Stimulated activated CD4-positive, alpha-beta T cell treated with anti-CD3 and anti-CD28 coated beads, Interleukin-1b, Interleukin-23, amount 100 ng/mL, for 4 hours (primary cell): ENCODE results near the gene PTPRN2.
"Not testable (repeated sequence)": the region's sequence is repeated elsewhere in the genome, so short reads cannot be mapped to it uniquely, and the experiment has no call there.

ENCODE experiments used
- DNase-seq, 2 donors: peaks; one replicate each; pipeline ENCODE4 v3.0.0-alpha.2; 2020; ENCODE audit warnings: low read depth in 2 of 2

PTPRN2 gene

DNA sequence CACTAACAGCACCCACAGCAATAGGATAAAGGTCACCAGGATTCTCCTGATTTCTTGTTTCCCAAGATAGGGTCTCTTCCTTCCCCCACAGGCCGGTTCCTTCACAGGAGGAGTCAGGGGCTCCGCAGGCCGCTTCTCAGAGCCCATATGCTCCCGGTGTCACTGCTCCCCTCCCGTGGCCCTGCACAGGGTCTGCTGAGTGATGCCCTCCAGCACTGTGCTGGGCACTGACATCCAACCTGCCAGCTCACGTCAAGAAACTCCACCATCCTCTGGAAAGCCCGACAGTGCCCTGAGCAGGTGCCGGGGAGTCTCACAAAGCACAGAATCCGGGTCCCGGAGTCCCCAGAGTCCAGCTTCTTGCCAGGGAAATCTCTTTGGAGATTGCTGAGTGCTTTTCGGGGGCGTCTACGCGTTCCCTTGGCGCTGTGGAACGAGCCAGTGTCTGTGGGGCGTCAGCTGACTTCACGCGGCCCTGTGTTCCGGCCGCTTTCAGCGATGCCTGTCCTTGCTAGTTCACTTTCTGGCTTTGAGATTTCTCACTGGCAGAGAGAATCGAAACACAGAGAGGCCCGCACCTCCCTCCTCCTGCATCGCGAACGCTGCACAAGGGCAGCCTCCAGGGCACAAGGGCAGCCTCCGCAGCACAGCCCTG, 683.3 kb downstream of the PTPRN2 start:
- no peak for DNase-seq

DNA sequence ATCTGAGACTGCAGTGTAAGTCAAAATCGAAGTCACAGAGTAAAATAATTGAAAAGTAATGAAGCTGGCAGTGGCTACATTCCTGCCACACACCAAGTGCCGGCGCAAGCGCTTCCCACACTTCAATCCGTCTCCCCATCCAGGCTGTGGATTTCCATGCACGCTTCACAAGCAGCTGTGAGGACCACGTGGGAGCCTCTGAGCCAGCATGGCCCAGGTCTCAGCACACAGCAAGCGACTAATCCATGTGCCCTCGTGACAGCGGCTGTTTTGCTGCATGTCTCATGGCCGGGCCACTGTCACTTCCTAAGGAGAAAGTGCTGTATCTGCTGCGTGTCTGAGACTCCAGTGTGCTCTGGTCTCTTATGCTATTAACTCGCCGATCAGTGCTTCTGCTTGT, 683.9 kb downstream of the PTPRN2 start:
- DNase-seq: no peak

DNA sequence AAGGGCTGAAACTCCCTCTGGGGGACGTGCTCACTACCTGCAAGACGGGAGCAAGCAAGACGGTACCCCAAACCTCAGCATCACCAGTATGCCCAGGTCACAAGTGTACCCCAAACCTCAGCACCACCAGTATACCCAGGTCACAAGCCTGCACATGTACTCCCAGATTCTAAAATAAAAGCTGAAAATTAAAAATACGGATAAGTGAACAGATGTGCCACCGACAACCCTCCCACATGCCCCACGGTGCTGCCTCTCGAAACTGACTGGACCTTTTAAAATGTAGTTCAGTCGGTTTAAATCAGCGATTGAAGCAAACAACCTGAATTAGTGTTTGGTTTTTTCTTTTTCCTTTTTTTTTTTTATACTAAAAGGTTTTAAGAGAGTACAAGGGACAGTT, 684.3 kb downstream of the PTPRN2 start:
- DNase-seq: no peak

DNA sequence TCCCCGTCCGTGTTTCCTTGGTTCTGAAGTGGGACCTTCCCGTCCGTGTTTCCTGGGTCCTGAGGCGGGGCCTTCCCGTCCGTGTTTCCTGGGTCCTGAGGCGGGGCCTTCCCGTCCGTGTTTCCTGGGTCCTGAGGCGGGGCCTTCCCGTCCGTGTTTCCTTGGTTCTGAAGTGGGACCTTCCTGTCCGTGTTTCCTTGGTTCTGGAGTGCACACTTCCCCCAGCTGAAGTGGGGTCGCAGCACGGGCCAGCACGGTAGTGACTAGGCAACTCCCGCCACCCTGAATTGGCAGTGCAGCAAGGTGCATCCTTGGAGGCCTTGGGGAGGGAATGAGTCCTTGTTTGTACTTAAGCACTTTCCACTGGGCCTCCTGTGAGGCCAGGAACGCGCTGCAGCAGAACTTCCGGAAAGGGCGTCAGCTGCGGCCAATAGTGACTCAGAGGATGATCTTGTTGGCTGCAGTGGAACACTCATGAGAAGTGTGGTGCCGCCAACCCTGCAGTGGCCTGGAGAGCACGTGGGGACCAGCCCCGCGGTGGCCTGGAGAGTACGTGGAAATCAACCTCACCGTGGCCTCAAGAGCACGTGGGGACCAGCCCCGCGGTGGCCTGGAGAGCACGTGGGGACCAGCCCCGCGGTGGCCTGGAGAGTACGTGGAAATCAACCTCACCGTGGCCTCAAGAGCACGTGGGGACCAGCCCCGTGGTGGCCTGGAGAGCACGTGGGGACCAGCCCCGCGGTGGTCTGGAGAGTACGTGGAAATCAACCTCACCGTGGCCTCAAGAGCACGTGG, 685.6 kb downstream of the PTPRN2 start:
- DNase-seq: not testable (repeated sequence)

DNA sequence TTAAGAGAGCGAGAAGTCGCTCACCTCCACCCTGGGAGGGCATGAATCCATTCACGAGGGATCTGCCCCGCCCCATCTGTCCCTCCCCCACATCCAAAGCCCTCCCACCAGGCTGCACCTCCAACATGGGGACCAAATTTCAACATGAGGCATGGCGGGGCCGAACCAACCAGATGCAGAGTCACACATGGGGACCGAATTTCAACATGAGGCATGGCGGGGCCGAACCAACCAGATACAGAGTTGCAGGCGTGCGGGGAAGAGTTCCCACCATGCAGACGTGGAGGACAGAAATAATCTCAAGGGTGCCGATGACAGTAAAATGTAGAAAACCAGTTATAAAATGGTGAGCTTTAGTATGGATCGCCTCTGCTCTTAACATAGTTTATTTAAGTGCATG, 686.5 kb downstream of the PTPRN2 start:
- no peak for DNase-seq

DNA sequence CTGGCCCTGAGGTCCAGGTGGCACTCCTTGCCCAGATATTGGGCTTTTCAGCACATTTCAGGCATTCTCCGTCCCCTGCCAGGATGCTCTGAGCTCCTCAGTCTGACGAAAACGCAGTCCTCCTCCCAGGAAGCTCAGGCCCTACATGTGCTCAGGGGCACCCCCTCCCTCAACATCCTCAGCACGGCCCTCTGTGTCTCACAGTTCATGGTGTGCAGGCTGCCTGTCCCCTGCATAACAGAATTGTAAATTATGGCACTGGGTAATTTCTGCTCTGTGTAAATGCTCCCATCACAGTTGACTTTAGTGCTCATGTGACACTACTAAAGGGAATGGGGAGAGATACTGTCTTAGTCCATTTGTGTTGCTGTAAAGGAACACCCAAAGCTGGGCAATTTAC, 687.1 kb downstream of the PTPRN2 start:
- DNase-seq: no peak

DNA sequence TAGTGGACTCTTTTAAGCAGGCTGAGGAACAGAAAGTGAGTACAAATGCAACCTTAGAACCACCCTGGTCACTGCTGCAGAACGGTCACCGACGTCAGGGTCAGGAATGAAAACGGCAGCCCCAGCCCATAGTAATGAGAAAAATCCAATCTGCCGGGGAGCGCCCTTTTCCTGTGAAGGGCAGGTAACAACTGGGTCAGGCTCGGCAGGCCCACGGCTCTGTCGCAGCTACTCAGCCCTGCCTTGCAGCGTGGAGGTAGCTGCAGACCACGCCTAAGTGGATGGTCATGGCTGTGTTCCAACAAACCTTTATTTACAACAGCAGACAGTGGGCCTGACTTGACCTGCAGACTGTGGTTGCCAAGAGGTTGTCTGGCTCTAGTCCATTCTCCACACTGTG, 687.6 kb downstream of the PTPRN2 start:
- DNase-seq: no peak

DNA sequence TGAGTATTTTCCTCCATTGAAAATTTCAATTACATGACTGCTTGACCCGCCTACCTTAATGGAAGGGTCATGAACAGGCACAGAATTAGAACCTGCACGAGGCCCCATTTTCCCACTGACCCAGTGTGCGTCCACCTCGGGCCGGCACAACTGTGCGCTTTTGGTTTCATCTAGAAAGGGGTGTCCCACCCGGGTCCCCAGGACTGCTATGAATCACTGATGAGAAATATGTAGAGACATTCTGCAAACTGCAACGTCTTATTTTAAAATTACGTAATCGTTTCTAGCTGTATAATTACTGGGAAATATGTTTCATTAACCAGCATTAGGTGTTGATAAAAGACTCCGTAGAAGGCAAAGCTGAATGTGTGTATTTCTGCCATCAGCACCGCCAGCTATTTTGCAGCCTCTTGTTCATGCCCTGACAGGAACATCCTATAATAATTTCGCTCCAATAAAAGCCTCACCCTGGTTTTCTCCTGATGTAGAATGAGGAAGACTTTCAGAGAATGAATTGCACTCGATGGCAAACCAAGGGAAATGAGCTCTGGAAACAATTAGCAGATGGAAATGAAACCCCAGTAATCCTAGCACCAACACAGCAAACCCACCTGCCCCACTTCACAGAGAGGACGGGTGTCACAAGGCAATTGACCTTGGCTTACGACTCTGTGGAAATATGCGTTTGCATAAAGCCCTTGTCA, 688.7 kb downstream of the PTPRN2 start:
- DNase-seq: no peak

DNA sequence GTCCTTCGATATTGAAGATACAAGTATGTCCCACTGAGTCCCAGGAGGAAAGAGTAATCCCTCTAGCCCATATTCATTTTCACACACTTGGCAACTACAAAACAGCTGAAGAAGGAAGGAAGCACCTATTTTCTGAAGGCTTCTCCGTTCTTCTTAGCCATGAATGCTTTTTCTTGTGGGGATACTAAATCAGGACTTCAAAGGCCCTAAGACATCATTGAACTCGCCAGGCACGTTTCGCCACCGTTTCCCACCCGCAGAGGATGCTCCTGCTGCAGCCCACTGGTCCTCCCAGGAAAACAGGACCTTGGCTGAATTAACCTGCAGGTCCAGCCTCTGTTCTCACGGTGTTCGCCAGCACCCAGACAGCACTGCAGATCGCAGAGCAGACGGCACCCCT, 689.4 kb downstream of the PTPRN2 start:
- DNase-seq: no peak

DNA sequence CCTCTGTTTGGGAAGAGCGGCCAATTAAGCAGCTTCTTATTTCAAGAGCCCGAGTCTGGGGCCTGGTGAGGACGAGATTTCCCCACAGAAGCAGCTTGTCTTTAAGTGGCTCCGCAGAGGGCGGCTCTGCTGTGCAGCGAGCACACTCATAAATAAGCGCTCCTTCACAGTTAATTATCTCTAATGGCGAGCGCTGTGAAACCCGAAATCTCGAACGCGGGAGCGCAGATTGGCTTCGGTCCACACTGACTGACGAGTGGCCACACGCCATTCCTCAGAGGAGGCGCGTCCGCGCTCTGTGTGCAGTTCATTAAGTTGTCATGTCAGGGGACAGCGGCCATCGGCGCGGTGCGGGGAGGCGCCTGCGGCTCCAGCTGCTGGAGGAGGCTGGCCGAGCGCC, 689.9 kb downstream of the PTPRN2 start:
- DNase-seq: no peak

DNA sequence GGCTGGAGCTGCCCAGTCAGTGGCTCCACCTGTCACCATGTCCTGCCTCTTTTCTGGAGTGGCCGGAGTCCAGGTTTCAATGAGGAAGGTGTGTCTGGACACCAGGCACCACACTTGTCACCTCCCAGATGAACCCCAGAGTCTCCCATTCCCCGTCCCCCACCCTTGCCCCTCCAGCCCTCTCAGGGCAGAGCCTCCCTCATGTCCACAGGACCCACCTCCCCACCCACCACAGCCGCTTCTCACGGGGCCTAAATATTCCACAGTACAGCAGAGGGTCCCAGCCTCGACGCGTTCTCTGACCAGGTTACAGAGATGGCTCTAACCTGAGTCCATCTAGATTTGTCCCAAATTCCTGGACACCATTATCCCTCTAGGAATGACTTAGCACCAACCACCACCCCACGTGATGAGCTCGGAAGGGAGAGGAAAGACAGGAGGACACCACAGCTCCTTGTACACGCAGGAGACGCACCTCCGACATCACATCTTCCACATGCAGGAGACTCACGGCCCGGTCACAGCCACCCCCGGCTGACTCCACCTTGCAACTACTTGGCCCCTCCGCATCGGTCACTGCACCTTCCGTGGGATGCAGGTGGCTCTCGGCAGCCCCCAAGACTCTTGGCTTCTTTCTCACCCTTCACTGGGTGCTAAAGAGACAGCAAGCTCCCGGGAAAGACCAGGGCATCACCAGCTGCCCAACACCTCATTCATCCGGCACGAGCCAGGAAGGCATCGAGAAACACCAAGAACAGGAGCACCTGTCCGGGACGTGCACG, 690.7 kb downstream of the PTPRN2 start:
- DNase-seq: no peak

DNA sequence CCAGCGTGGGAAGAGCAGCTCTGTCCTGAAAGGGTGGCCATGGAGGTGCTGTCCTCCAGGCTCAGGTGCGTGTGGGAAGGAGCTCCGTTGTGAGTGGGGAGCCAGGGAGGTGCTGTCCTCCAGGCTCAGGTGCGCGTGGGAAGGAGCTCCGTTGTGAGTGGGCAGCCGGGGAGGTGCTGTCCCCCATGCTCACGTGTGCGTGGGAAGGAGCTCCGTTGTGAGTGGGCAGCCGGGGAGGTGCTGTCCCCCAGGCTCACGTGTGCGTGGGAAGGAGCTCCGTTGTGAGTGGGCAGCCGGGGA, 691.3 kb downstream of the PTPRN2 start:
- DNase-seq: not testable (repeated sequence)

DNA sequence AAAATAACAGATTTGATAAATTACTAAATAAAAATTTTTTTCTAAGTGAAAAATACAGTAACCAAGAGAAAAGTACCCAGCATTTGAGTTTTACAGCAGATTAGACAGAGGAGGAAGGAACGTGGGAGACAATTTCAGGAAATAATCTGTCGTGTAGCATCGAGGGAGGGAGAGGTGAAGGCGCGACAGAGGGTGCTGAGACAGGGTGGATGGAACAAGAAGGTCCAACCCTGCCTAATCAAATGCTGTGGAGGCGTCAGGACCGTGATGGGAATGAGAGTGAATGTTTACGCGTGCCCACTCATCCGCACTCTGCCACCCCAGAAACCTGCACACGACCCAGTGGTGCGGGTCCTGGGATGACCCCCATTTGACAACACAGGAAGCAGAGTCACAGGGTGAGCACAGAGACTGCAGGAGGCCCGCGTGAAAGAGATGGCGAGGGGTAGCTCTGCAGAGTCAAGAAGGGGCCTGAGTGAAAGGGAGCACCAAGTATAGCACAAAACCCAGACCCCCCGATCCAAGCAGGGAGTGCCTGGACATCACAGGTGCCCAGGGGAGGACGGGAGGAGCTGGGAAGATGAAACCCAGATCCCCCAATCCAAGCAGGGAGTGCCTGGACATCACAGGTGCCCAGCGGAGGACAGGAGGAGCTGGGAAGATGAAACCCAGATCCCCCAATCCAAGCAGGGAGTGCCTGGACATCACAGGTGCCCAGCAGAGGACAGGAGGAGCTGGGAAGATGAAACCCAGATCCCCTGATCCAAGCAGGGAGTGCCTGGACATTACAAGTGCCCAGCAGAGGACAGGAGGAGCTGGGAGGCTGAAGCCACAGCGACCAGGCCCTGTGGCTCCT, 691.9 kb downstream of the PTPRN2 start:
- DNase-seq: no peak

DNA sequence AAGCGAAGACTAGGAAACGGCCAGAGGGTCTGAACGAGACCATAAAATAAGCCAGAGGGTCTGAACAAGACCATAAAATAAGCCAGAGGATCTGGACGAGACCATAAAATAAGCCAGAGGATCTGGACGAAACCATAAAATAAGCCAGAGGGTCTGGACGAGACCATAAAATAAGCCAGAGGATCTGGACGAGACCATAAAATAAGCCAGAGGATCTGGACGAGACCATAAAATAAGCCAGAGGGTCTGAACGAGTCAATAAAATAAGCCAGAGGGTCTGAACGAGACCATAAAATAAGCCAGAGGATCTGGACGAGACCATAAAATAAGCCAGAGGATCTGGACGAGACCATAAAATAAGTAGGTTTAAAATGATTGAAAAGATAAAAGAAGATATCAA, 692.5 kb downstream of the PTPRN2 start:
- DNase-seq: not testable (repeated sequence)

DNA sequence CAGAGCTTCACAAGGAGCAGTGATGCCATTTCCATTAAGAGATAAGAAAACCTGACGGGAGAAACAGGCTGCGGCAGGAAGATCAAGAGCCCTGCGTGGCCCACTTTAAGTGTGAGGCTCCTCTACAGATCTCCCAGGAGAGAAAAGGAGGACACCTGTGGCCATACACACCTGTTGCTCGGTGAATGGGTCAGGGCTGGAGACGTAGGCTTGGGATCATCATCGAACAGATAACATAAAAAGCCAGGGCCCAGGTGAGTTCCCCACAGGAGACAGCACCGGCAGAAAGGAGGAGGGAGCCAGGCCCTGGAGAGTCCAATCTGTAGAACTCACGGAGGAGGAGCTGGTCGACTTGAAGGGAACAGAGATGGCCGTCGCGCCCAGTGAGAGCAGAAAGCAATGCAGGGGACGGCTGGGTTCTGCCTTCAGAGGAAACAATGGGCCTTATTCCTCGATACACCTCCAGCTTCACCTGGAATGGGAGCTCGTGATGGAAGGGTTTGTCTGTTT, 694.0 kb downstream of the PTPRN2 start:
- DNase-seq: no peak

DNA sequence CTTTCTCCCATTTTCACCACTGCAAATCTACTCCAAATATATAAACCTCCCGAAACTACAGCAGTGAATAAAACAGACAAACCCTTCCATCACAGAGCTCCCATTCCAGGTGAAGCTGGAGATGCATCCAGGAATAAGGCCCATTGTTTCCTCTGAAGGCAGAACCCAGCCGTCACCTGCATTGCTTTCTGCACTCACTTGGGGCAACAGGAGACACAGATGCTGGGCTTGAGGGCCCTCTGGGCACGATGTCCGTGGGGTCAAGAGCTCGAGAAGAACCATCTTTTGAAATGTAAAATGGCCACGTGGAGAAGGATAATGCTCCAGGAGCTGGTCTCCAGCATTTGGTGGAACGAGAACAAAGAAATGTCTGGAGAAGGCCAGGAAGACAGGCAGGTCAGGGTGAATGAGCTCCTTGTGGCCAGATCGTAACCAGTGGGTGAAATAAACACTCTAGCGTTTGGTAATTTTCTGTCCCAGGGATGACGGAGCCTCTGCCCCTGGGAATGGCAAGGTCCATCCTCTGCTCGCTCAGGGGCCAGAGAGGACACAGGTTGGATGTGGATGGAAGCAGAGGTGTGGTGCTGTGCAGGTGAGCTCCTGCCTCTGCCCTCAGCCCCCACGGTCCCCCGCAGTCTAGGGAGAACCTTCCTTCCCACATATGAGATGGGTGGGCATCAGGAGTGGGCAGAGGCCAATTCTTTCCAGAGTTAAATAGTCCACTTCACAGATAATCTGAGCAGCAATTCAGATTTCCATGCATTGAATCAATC, 694.7 kb downstream of the PTPRN2 start:
- no peak for DNase-seq

DNA sequence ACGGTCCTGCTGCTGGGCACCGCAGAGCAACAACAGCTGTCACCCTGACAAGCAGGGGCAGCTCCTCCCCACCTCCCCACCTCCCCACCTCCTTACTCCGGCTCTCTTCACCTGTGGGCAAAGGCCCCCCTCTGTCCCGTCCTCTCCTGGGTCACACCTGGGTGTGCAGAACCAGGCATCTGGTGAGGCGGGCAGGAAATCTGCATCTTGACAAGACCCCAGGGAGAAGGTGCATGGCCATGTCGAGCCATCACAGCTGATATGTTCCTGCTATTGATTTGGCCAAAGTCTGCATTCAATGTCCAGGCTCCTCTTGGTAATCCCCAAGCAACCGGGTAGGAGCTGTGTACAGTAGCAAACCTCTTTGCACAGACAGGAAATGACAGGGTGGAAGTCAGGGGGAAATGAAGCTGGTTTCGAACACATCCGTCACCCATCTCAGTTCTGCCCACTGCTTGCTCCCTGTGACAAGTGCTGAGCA, 696.7 kb downstream of the PTPRN2 start:
- DNase-seq: no peak

DNA sequence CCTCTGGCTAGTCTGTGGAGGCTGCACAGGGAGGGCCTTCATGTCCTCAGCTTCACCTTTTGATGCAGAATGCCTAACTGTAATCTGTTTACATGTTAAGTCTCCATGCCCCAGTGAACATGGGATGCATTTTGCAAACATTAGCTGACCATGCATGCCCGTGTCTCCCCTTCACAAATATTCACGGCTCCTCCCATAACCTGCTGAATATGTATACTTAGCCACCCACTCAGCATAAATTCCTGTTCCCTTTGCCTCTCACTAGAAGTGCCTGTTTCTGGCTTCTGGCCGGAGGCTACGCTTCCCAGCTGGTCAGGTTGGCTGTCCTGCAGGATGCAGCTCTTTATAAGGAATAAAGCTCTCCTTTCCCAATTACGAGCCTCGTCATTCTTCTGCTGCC, 698.1 kb downstream of the PTPRN2 start:
- DNase-seq: no peak

DNA sequence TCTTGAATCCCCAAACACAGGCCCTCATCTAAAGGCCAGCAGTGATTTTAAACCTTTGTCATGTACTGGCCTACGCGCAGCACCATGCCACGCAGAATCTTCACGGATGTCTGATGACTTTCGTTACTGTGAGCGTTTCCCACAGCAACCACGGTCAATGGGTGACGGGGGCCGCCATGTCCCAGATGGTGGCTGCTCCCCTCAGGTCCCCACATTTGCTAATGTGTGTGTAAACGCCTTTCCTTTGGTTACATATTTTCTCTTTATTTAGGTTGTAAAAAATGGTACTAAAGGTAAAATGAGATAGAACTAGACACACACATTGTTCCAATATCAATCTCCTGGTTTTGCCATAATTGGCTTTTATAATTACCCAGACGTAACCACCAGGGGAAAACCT, 699.0 kb downstream of the PTPRN2 start:
- no peak for DNase-seq

DNA sequence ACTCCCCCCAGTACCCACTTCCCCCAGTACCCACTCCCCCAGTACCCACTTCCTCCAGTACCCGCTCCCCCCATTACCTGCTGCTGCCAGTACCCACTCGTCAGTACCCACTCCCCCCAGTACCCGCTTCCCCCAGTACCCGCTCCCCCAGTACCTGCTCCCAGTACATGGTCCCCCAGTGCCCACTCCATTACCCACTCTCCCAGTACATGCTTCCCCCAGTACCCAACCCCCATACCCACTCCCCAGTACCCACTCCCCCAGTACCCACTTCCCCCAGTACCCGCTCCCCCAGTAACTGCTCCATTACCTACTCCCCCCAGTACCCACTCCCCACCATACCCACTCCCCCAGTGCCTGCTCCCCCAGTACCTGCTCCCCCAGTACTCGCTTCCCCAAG, 700.2 kb downstream of the PTPRN2 start:
- DNase-seq: no peak
